ENCODE measurements around the gene PACS2.

PACS2 gene

DNA sequence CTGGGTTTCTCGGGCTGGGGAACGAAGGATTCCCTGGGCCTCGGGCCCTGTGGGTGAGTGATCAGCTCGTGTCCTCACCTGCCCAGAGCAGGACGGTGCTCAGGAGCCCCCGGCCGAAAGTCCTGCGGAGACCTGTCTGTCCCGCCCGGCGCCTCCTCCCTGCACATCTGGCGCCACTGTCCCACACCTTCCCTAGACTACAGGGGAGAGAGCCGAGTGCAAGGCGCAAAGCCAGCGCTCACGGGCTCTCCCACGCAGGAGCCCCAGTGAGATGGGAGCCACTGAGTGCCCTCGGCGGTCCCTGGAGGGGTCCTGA is 70.7 kb downstream of the PACS2 start:
- TF ChIP-seq, protein P1, sequence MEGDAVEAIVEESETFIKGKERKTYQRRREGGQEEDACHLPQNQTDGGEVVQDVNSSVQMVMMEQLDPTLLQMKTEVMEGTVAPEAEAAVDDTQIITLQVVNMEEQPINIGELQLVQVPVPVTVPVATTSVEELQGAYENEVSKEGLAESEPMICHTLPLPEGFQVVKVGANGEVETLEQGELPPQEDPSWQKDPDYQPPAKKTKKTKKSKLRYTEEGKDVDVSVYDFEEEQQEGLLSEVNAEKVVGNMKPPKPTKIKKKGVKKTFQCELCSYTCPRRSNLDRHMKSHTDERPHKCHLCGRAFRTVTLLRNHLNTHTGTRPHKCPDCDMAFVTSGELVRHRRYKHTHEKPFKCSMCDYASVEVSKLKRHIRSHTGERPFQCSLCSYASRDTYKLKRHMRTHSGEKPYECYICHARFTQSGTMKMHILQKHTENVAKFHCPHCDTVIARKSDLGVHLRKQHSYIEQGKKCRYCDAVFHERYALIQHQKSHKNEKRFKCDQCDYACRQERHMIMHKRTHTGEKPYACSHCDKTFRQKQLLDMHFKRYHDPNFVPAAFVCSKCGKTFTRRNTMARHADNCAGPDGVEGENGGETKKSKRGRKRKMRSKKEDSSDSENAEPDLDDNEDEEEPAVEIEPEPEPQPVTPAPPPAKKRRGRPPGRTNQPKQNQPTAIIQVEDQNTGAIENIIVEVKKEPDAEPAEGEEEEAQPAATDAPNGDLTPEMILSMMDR (IDR thresholded peaks at IDR 0.05; ENCODE audit: insufficient read depth, low read depth, low read length, missing control alignments): no peak
- DNase-seq (ENCODE audit: low read depth): no peak
- H3K4me3 ChIP-seq (ENCODE audit: low read length): no peak overlapping the region

DNA sequence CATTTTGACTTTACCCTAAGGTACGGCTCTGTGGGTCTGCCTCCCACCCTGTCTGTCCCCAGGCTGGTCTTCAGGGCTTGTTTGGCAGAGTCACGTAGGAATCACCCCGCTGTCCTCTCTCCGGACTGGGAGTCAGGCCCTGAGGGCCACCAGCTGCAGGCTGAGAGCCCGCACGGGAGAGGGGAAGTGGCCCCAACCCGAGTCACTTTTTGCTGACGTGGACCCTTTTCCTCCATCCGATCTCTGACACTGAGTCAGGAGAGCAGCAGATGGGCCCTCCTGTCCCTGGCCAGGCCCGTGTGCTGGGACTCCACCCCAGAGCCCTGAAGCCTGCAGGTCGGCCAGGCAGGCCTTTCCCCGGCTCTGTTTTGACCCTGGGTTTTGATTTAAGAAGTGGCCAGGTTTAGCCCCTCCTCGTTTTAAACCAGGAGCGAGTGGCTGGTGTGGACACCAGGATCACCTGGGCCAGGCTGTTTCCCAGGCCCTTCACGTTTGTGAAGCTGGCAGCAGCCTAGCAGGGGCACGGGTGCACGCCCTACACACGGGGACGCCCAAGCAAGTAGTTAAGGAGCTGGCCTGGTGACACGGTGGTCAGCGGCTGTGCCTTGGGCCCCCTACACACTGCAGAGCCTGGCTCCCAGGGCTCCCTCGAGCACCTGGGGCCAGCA is 71.3 kb downstream of the PACS2 start:
- DNase-seq (ENCODE audit: low read depth): no peak
- TF ChIP-seq, protein P1 (IDR thresholded peaks at IDR 0.05; ENCODE audit: insufficient read depth, low read depth, low read length, missing control alignments): no peak
- no peak overlapping the region for H3K4me3 ChIP-seq (ENCODE audit: low read length)

DNA sequence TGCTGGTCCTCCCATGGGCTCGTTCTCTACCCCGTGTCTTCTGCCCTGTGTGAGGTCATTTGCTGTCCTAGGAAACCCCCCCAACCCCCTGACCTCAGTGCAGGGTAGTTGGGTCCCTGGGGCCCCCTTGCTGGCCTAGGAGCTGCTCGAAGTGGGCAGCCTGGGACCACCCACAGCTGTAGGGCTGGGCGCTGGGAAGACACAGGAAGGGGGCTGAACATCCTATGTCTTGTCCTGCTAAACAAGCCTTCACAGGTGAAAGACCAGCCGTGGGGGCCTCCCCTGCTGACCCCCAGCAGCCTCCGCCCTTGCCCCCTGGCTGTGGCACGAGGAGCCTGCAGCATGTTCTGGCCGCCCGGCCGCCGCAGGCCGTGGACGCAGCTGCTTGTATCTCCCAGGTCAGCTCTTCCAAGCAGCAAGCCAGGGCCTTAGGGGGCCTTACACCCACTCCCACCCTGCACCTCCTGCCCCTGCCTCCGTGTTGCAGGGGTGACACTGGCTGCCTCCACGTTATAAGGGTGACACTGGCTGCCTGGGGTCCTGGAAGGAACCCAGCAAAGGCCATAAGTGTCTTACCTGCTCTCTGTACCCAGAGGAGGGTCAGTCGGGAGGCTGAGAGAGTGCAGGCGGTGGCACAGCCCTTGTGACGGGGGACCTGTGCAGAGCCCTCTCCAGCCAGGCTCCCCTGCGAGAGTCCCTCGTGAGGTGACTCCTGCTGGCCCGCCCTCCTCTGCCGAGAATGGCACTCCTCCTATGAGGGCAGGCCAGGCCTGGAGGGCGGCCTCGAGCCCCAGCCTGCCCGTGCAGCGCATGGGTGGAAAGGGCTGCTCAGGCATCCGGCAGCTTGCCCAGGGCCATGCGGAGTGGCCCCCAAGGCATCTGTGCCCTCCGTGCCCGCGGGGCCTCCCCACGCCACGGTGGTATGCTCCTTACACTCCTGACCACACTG is 72.3 kb downstream of the PACS2 start:
- TF ChIP-seq, protein P1 (IDR thresholded peaks at IDR 0.05; ENCODE audit: insufficient read depth, low read depth, low read length, missing control alignments): no peak
- DNase-seq (ENCODE audit: low read depth): no peak
- H3K4me3 ChIP-seq (ENCODE audit: low read length): no peak overlapping the region

DNA sequence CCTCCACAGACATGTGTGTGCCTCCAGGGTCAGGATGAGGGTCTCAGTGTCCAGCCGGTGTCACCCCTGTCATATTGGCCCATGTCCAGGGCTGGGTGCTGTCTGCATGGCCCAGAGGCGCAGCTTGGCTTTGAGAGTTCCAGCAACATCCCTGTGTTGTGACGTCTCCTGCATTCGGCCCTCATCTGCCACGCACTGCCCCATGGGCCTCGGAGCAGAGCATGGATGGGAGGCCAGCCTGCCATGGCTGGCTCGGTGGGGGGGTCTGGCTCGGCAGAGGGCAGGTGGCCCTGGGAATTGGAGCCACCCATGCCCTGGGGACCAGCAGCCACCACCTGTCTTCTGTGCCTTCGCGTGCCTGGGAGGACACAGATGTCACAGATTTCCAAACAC is 73.0 kb downstream of the PACS2 start:
- TF ChIP-seq, protein P1 (IDR thresholded peaks at IDR 0.05; ENCODE audit: insufficient read depth, low read depth, low read length, missing control alignments): no peak
- no peak for DNase-seq (ENCODE audit: low read depth)
- no peak overlapping the region for H3K4me3 ChIP-seq (ENCODE audit: low read length)

DNA sequence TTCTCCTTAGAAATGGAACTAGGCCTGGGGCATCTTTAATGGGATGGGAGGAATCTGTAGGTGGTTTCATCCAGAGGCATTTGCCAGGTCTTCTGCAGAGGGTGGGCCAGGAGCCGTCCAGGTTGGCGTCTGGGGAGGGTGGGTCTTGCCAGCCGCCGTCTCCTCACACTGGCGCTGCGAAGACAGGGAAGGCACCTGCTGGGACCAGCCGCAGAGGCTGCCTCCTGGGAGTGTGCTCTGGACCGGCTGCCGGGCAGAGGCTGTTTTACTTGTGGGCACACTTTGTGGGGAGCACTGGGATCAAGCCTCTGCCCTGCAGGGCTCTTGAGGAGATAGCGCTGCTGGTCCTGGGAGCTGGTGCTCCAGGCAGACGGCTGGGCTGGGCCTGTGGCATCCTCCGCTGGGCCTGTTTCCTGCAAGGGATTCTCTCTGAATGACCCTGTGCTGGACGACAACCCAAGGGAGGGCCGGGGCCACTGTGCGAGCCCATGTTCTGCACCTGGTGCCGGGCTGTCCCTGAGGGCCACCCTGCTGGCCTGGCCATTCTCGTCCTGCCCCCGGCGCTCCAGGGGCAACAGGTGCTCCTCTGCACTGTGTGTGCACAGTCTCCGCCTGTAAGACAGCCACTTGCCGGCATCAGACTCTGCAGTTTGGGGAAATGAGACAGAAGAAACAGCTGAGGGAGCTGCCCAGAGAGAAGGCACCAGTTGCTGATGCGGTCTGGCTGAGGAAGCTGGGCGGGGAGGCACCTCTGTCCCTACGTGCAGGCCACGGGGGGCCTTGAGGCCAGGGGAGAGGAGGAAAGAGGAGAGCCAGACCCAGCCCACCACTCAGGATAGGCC is 73.8 kb downstream of the PACS2 start:
- TF ChIP-seq, protein P1 (IDR thresholded peaks at IDR 0.05; ENCODE audit: insufficient read depth, low read depth, low read length, missing control alignments): no peak
- no peak for DNase-seq (ENCODE audit: low read depth)
- no peak overlapping the region for H3K4me3 ChIP-seq (ENCODE audit: low read length)

DNA sequence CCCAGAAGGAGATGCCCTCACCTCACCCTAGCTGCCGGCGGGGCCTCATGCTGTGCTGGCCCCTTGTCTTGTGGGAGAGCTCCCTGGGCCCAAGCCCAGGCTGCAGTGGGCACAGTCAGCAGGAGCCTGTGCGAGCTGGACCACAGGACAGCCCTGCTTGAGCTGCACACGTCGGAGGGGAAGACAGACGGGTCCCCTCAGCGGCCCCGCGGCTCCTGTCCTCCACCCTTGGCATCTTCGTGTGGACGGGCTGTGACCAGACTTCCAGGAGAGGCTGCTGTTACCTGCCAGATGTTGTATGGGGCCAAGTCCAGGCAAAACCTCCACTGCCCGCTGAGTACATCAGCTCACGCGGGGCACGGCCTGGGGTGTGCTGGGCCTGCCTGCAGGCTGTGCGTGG is 74.4 kb downstream of the PACS2 start:
- no peak overlapping the region for H3K4me3 ChIP-seq (ENCODE audit: low read length)
- DNase-seq (ENCODE audit: low read depth): no peak
- TF ChIP-seq, protein P1 (IDR thresholded peaks at IDR 0.05; ENCODE audit: insufficient read depth, low read depth, low read length, missing control alignments): no peak

Data from epithelial cell of esophagus (primary cell).